Myocyte (in vitro differentiated cells): Measurements from ENCODE around the gene SH2D7. TPM values are rescaled to one million over a fixed set of nuclear protein-coding genes. Genes with fewer than 3 reads are reported as not detected.

ENCODE experiments used
- DNase-seq: peaks from one replicate; pipeline ENCODE4 v3.0.0-alpha.2; 2012; ENCODE audit warnings: low read depth
- total RNA-seq: library from RNA; depleted of rRNA; stranded (reverse); fragments of >200 nt; gene quantifications from 2 replicates; pipeline ENCODE4 v1.2.3, GENCODE V29; 2014

Gene SH2D7
- total RNA-seq, 1 donor from 2014 or later = 0.16 TPM

- DNase-seq = peak; percentile 67
Measured at GRCh38 chr15:78077053-78077870, 15.1 kb upstream of the SH2D7 start, which contains the start of gene TBC1D2B. TBC1D2B (minus strand) TSS chr15:78077711; CDS start chr15:78077652, 59 bp downstream.

GRCh38 chr15:78077871-78078210 is 14.5 kb upstream of the SH2D7 start:
- no peak for DNase-seq

GRCh38 chr15:78079298-78080087 is 12.9 kb upstream of the SH2D7 start:
- DNase-seq = no peak

GRCh38 chr15:78080088-78080460 is 12.3 kb upstream of the SH2D7 start:
- DNase-seq = no peak

- no peak for DNase-seq
Measured at GRCh38 chr15:78082106-78082742, 10.1 kb upstream of the SH2D7 start.

GRCh38 chr15:78082743-78083110 is 9.6 kb upstream of the SH2D7 start:
- no peak for DNase-seq

- DNase-seq = no peak
Measured at GRCh38 chr15:78083186-78083585, 9.2 kb upstream of the SH2D7 start.

GRCh38 chr15:78083687-78084448 is 8.5 kb upstream of the SH2D7 start:
- DNase-seq = no peak

GRCh38 chr15:78084449-78084750 is 8.0 kb upstream of the SH2D7 start:
- no peak for DNase-seq

- no peak for DNase-seq
Measured at GRCh38 chr15:78085928-78086327, 6.4 kb upstream of the SH2D7 start.

- DNase-seq = no peak
Measured at GRCh38 chr15:78087951-78088772, 4.2 kb upstream of the SH2D7 start.

- no peak for DNase-seq
Measured at GRCh38 chr15:78088773-78089080, 3.6 kb upstream of the SH2D7 start.

GRCh38 chr15:78090422-78091063 is 1.8 kb upstream of the SH2D7 start:
- no peak for DNase-seq

GRCh38 chr15:78093242-78094020 is 1.1 kb downstream of the SH2D7 start:
- peak; percentile 98 for DNase-seq

- DNase-seq = no peak
Measured at GRCh38 chr15:78097667-78098066, 5.3 kb downstream of the SH2D7 start.

- no peak for DNase-seq
Measured at GRCh38 chr15:78098131-78098755, 5.9 kb downstream of the SH2D7 start.

- no peak for DNase-seq
Measured at GRCh38 chr15:78100886-78101285, 8.5 kb downstream of the SH2D7 start.

GRCh38 chr15:78101423-78102105 is 9.2 kb downstream of the SH2D7 start:
- DNase-seq = no peak
